BJ (cell line): Measurements from ENCODE around the gene BASP1. TPM values are rescaled to one million over a fixed set of nuclear protein-coding genes. Genes with fewer than 3 reads are reported as not detected.

Experiments
- CTCF ChIA-PET: fragments of 350-600 bp; formaldehyde crosslinking; extraction: SDS; loops from one replicate; lab custom pipeline; 2021; ENCODE audit warnings: antibody characterized with exemption, inconsistent platforms; lab: Yijun Ruan, JAX
- POLR2A ChIA-PET: fragments of 300-600 bp; sonication (Branson Sonifier 250); formaldehyde crosslinking; extraction: SDS; loops from one replicate; lab custom pipeline; 2021; ENCODE audit warnings: antibody characterized with exemption; lab: Charles Lee
- DNase-seq: peaks from one replicate; pipeline ENCODE4 v3.0.0-alpha.2; 2011; ENCODE audit warnings: low read depth
- H3K27me3 ChIP-seq: 2 replicates; pipeline ENCODE4 v1.6.0; 2011; ENCODE audit warnings: low read length; ENCODE audit not compliant: control insufficient read depth, insufficient read depth
- H3K36me3 ChIP-seq: 2 replicates; pipeline ENCODE4 v1.5.1; 2011; ENCODE audit warnings: low read length; ENCODE audit not compliant: control insufficient read depth, insufficient read depth
- H3K4me3 ChIP-seq: 2 replicates; pipeline ENCODE4 v1.5.1; 2011; ENCODE audit warnings: low read depth, mild to moderate bottlenecking, control low read depth, low read length
- polyA plus RNA-seq: library from polyadenylated mRNA; depleted of rRNA; stranded (reverse); fragments of >200 nt; gene quantifications from 2 replicates; pipeline ENCODE4 v1.2.3, GENCODE V29; 2011
- TF ChIP-seq, protein P1 (sequence below): IDR thresholded peaks from 2 replicates; pipeline ENCODE4 v1.5.1; 2011; ENCODE audit warnings: low read depth, mild to moderate bottlenecking, control low read depth, inconsistent platforms, low read length, moderate library complexity; ENCODE audit not compliant: insufficient read depth

BASP1 gene
- polyA plus RNA-seq, 1 experiment, result 48.7 TPM

DNA sequence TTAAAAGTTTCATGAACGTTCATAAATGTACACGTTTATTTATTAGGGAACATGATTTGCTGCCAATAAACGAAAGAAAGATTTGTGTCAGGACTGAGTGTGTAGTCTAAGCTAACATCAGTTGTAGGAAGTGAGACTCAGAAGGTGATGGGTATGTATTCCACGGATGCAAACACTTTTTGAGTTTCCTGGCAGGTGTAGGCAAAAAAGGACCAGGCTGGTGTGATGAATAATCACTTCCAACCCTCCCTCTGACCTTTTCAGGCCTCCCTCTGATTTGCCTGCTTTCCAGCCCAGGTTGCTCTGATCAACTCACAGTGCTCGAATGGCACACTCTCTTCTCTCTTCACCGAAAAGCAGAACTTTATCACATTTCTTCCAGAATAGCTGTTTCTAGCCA, 51.8 kb downstream of the BASP1 start:
- H3K27me3 ChIP-seq, result no peaks in the 10 kb centered on the region
- H3K4me3 ChIP-seq, result no peak overlapping the region
- no peak for DNase-seq
- CTCF ChIA-PET, result interaction anchor here (1.3 kb wide), 1 partner anchor 9 kb away, joined by 4 read pairs; no protein-coding TSS in a partner anchor
- TF ChIP-seq, protein P1, sequence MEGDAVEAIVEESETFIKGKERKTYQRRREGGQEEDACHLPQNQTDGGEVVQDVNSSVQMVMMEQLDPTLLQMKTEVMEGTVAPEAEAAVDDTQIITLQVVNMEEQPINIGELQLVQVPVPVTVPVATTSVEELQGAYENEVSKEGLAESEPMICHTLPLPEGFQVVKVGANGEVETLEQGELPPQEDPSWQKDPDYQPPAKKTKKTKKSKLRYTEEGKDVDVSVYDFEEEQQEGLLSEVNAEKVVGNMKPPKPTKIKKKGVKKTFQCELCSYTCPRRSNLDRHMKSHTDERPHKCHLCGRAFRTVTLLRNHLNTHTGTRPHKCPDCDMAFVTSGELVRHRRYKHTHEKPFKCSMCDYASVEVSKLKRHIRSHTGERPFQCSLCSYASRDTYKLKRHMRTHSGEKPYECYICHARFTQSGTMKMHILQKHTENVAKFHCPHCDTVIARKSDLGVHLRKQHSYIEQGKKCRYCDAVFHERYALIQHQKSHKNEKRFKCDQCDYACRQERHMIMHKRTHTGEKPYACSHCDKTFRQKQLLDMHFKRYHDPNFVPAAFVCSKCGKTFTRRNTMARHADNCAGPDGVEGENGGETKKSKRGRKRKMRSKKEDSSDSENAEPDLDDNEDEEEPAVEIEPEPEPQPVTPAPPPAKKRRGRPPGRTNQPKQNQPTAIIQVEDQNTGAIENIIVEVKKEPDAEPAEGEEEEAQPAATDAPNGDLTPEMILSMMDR, result no peak
- POLR2A ChIA-PET, result no interaction called here
- H3K36me3 ChIP-seq, result no peaks in the 10 kb centered on the region

DNA sequence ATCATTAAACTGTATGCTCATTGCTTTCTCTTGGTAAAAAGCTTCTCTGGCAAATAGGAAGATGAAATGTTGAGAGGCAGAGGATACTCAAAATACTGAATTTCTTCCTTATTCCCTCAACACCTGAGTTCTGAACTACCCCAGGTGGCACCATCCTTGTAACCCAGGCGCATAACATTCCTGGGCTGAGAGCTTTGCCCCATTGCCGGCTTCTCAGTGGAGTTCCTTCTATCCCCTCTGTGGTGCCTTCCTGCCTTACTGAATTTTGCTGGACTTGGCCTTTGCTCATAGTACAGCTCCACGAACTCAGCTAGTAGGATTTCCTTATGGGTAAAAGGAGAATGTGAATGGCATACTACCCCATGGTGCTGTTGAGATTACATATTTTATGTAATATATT, 54.7 kb downstream of the BASP1 start:
- Histone ChIP-seq H3K4me3 (no peak overlapping the region), H3K27me3 (no peaks in the 10 kb centered on the region), H3K36me3 (peaks cover 5% of the 10 kb centered on the region)
- no peak for DNase-seq
- CTCF ChIA-PET, result interaction anchor here (0.9 kb wide), 1 partner anchor 1034 kb away, joined by 3 read pairs; no protein-coding TSS in a partner anchor
- TF ChIP-seq, protein P1, result no peak
- POLR2A ChIA-PET, result no interaction called here

DNA sequence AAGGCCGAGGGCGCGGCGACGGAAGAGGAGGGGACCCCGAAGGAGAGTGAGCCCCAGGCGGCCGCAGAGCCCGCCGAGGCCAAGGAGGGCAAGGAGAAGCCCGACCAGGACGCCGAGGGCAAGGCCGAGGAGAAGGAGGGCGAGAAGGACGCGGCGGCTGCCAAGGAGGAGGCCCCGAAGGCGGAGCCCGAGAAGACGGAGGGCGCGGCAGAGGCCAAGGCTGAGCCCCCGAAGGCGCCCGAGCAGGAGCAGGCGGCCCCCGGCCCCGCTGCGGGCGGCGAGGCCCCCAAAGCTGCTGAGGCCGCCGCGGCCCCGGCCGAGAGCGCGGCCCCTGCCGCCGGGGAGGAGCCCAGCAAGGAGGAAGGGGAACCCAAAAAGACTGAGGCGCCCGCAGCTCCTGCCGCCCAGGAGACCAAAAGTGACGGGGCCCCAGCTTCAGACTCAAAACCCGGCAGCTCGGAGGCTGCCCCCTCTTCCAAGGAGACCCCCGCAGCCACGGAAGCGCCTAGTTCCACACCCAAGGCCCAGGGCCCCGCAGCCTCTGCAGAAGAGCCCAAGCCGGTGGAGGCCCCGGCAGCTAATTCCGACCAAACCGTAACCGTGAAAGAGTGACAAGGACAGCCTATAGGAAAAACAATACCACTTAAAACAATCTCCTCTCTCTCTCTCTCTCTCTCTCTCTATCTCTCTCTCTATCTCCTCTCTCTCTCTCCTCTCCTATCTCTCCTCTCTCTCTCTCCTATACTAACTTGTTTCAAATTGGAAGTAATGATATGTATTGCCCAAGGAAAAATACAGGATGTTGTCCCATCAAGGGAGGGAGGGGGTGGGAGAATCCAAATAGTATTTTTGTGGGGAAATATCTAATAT, 58.1 kb downstream of the BASP1 start:
- CTCF ChIA-PET, result no interaction called here
- no peak for DNase-seq

DNA sequence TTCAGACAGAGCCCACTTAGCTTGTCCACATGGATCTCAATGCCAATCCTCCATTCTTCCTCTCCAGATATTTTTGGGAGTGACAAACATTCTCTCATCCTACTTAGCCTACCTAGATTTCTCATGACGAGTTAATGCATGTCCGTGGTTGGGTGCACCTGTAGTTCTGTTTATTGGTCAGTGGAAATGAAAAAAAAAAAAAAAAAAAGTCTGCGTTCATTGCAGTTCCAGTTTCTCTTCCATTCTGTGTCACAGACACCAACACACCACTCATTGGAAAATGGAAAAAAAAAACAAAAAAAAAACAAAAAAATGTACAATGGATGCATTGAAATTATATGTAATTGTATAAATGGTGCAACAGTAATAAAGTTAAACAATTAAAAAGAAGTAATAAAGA, 59.0 kb downstream of the BASP1 start:
- TF ChIP-seq, protein P1, result no peak
- Histone ChIP-seq H3K36me3 (peaks cover 6% of the 10 kb centered on the region), H3K27me3 (no peaks in the 10 kb centered on the region), H3K4me3 (no peak overlapping the region)
- POLR2A ChIA-PET, result no interaction called here
- CTCF ChIA-PET, result no interaction called here
- DNase-seq, result no peak

More for the DNA sequence above, 58.1 kb downstream of the BASP1 start:
- peaks cover 6% of the 10 kb centered on the region for H3K36me3 ChIP-seq
- TF ChIP-seq, protein P1, result no peak
- POLR2A ChIA-PET, result no interaction called here
- H3K4me3 ChIP-seq, result no peak overlapping the region
- no peaks in the 10 kb centered on the region for H3K27me3 ChIP-seq

DNA sequence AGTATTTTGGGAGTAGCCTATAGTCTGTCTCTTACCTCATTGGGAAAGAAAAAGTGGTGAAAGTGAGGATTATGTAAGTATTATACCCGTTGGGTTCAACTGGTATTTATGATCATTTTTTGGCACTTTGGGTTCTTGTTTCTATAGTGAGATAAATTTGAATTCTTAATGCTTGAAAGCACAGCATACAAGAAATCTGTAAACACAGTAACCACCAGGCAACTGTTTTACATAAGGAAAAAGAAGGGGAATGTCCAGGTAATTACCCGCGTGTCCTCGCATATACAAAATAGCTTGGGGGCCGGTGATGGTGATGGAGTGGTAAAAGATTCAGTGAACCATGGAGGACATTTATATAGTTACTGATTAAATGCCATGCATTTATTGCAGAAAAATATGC, 60.5 kb downstream of the BASP1 start:
- no peak overlapping the region for H3K4me3 ChIP-seq
- CTCF ChIA-PET, result interaction anchor here (1.5 kb wide), 1 partner anchor 9 kb away, joined by 4 read pairs; no protein-coding TSS in a partner anchor

More for the DNA sequence above, 60.5 kb downstream of the BASP1 start:
- H3K27me3 ChIP-seq, result no peaks in the 10 kb centered on the region
- POLR2A ChIA-PET, result no interaction called here
- TF ChIP-seq, protein P1, result no peak
- no peak for DNase-seq
- H3K36me3 ChIP-seq, result peaks cover 6% of the 10 kb centered on the region
